Trophoblast cell (in vitro differentiated cells and primary cell): ENCODE results near the gene ILK.

Source experiments
- DNase-seq, 2 donors: peaks; one replicate each; pipeline ENCODE4 v3.0.0-alpha.2; 2016
- H2AFZ ChIP-seq: 2 replicates; pipeline ENCODE4 v1.6.1; 2013; ENCODE audit warnings: low read length, moderate library complexity, mild to moderate bottlenecking; ENCODE audit not compliant: insufficient read depth, poor library complexity
- H2AK5ac ChIP-seq: 2 replicates; pipeline ENCODE4 v1.6.1; 2013; ENCODE audit warnings: mild to moderate bottlenecking, low read length
- H2BK120ac ChIP-seq: 2 replicates; pipeline ENCODE4 v1.6.1; 2013; ENCODE audit warnings: low read length, mild to moderate bottlenecking, moderate library complexity; ENCODE audit not compliant: insufficient read depth, poor library complexity
- H2BK12ac ChIP-seq: 2 replicates; pipeline ENCODE4 v1.6.1; 2013; ENCODE audit warnings: mild to moderate bottlenecking, low read length, moderate library complexity
- H2BK5ac ChIP-seq: 2 replicates; pipeline ENCODE4 v1.6.1; 2013; ENCODE audit warnings: low read length, low read depth, moderate library complexity, mild to moderate bottlenecking; ENCODE audit not compliant: poor library complexity
- H3K14ac ChIP-seq: 2 replicates; pipeline ENCODE4 v1.6.1; 2013; ENCODE audit warnings: mild to moderate bottlenecking, low read length
- H3K18ac ChIP-seq: 2 replicates; pipeline ENCODE4 v1.6.1; 2013; ENCODE audit warnings: mild to moderate bottlenecking, low read length
- H3K23ac ChIP-seq: 2 replicates; pipeline ENCODE4 v1.6.1; 2013; ENCODE audit warnings: low read length
- H3K27ac ChIP-seq: 2 replicates; pipeline ENCODE4 v1.5.1; 2013; ENCODE audit warnings: low read depth, mild to moderate bottlenecking, inconsistent platforms, low read length, moderate library complexity
- H3K27me3 ChIP-seq: 2 replicates; pipeline ENCODE4 v1.6.1; 2013; ENCODE audit warnings: inconsistent platforms, mild to moderate bottlenecking, low read length, moderate library complexity; ENCODE audit not compliant: insufficient read depth
- H3K36me3 ChIP-seq, 2 experiments: 1 replicate in 1 of 2; 2 replicates in 1 of 2; pipeline ENCODE4 v1.6.1; 2013; ENCODE audit warnings: low read length in 2 of 2, mild to moderate bottlenecking in 2 of 2, moderate library complexity in 1 of 2; ENCODE audit not compliant: insufficient read depth in 2 of 2, control insufficient read depth in 1 of 2
- H3K4ac ChIP-seq: 2 replicates; pipeline ENCODE4 v1.6.1; 2013; ENCODE audit warnings: low read depth, mild to moderate bottlenecking, low read length, moderate library complexity
- H3K4me1 ChIP-seq, 2 experiments: 1 replicate in 1 of 2; 2 replicates in 1 of 2; pipeline ENCODE4 v1.6.1; 2013; ENCODE audit warnings: low read length in 2 of 2, mild to moderate bottlenecking in 2 of 2, moderate library complexity in 1 of 2; ENCODE audit not compliant: insufficient read depth in 2 of 2, control insufficient read depth in 1 of 2
- H3K4me2 ChIP-seq: 2 replicates; pipeline ENCODE4 v1.6.1; 2013; ENCODE audit warnings: inconsistent platforms, mild to moderate bottlenecking, low read length, moderate library complexity
- H3K4me3 ChIP-seq: 2 replicates; pipeline ENCODE4 v1.5.1; 2013; ENCODE audit warnings: mild to moderate bottlenecking, low read depth, low read length, inconsistent platforms
- H3K79me1 ChIP-seq: one replicate; pipeline ENCODE4 v1.6.1; 2013; ENCODE audit warnings: low read length
- H3K79me2 ChIP-seq: 2 replicates; pipeline ENCODE4 v1.6.1; 2013; ENCODE audit warnings: low read length, mild to moderate bottlenecking; ENCODE audit not compliant: control insufficient read depth, insufficient read depth, poor library complexity
- H3K9ac ChIP-seq: 2 replicates; pipeline ENCODE4 v1.6.1; 2013; ENCODE audit warnings: mild to moderate bottlenecking, low read length
- H3K9me3 ChIP-seq: 2 replicates; pipeline ENCODE4 v1.6.1; 2013; ENCODE audit warnings: low read depth, mild to moderate bottlenecking, control low read depth, inconsistent platforms, low read length; ENCODE audit not compliant: insufficient read depth
- H4K12ac ChIP-seq: 2 replicates; pipeline ENCODE4 v1.6.1; 2013; ENCODE audit warnings: low read depth, mild to moderate bottlenecking, low read length, moderate library complexity
- H4K8ac ChIP-seq: 2 replicates; pipeline ENCODE4 v1.6.1; 2013; ENCODE audit warnings: low read depth, mild to moderate bottlenecking, low read length, moderate library complexity
- H4K91ac ChIP-seq: one replicate; pipeline ENCODE4 v1.6.1; 2013; ENCODE audit warnings: low read depth, mild to moderate bottlenecking, low read length, moderate library complexity
- WGBS: extraction: QIAGEN DNeasy Blood & Tissue Kit; methylation state at CpG from one replicate; pipeline ENCODE4 v1.1.7; 2013; ENCODE audit warnings: missing lambda C conversion rate; ENCODE audit not compliant: insufficient read length, insufficient coverage; ENCODE audit errors: extremely low coverage; 5-methylcytosine and 5-hydroxymethylcytosine counted together

Gene ILK

GRCh38 chr11:6563667-6564066 is 39.9 kb upstream of the ILK start:
- Histone ChIP-seq H3K9ac (no peak overlapping the region), H3K9me3 (peaks cover 2% of the 10 kb centered on the region), H3K14ac (no peak overlapping the region), H2BK5ac (no peak overlapping the region), H2AK5ac (no peak overlapping the region), H3K27ac (no peak overlapping the region), H3K79me2 (no peaks in the 10 kb centered on the region), H2AFZ (no peak overlapping the region), H3K18ac (no peak overlapping the region), H3K4me2 (no peak overlapping the region), H2BK120ac (no peak overlapping the region), H3K4me3 (no peak overlapping the region), H3K4me1 (peaks cover 3 to 4% of the 10 kb centered on the region in 2 experiments), H3K27me3 (no peaks in the 10 kb centered on the region), H4K91ac (no peak overlapping the region), H4K8ac (no peak overlapping the region), H3K23ac (no peak overlapping the region), H2BK12ac (no peak overlapping the region), H3K36me3 (no peaks in the 10 kb centered on the region), H3K4ac (no peak overlapping the region), H3K79me1 (no peaks in the 10 kb centered on the region), H4K12ac (no peak overlapping the region)
- no peak for DNase-seq
- WGBS: no CpG with 5 or more reads among the region's 10 CpGs

GRCh38 chr11:6565325-6565724 is 38.2 kb upstream of the ILK start:
- no peak overlapping the region for H4K8ac ChIP-seq
- H3K4me2 ChIP-seq: no peak overlapping the region
- peaks cover 2% of the 10 kb centered on the region for H3K9me3 ChIP-seq
- H2BK120ac ChIP-seq: no peak overlapping the region
- DNase-seq: no peak
- no peaks in the 10 kb centered on the region for H3K27me3 ChIP-seq
- no peak overlapping the region for H3K4me3 ChIP-seq
- no peak overlapping the region for H3K4ac ChIP-seq
- H2BK5ac ChIP-seq: no peak overlapping the region
- peaks cover 4 to 5% of the 10 kb centered on the region in 2 experiments for H3K4me1 ChIP-seq
- H2BK12ac ChIP-seq: no peak overlapping the region
- H3K14ac ChIP-seq: no peak overlapping the region
- H3K27ac ChIP-seq: no peak overlapping the region
- no peaks in the 10 kb centered on the region for H3K79me1 ChIP-seq
- H3K23ac ChIP-seq: no peak overlapping the region
- H3K79me2 ChIP-seq: no peaks in the 10 kb centered on the region
- H2AFZ ChIP-seq: no peak overlapping the region
- H3K9ac ChIP-seq: no peak overlapping the region
- H3K18ac ChIP-seq: no peak overlapping the region
- no peaks in the 10 kb centered on the region for H3K36me3 ChIP-seq
- WGBS: no CpG with 5 or more reads among the region's 2 CpGs
- H4K91ac ChIP-seq: no peak overlapping the region
- H4K12ac ChIP-seq: no peak overlapping the region
- H2AK5ac ChIP-seq: no peak overlapping the region

- peaks cover 4 to 5% of the 10 kb centered on the region in 2 experiments for H3K4me1 ChIP-seq
- H3K4ac ChIP-seq: no peak overlapping the region
- no peak overlapping the region for H2BK5ac ChIP-seq
- no peak overlapping the region for H3K27ac ChIP-seq
- H3K79me1 ChIP-seq: no peaks in the 10 kb centered on the region
- H3K14ac ChIP-seq: no peak overlapping the region
- H3K4me2 ChIP-seq: no peak overlapping the region
- no peak overlapping the region for H2AK5ac ChIP-seq
- H3K36me3 ChIP-seq: no peaks in the 10 kb centered on the region
- H2BK12ac ChIP-seq: no peak overlapping the region
- H4K12ac ChIP-seq: no peak overlapping the region
- no peaks in the 10 kb centered on the region for H3K79me2 ChIP-seq
- no peak overlapping the region for H3K9ac ChIP-seq
- DNase-seq: no peak
- H4K8ac ChIP-seq: no peak overlapping the region
- H3K27me3 ChIP-seq: no peaks in the 10 kb centered on the region
- no peak overlapping the region for H2BK120ac ChIP-seq
- H3K9me3 ChIP-seq: peaks cover 5% of the 10 kb centered on the region
- H3K23ac ChIP-seq: no peak overlapping the region
- H3K18ac ChIP-seq: no peak overlapping the region
- no peak overlapping the region for H3K4me3 ChIP-seq
- no peak overlapping the region for H2AFZ ChIP-seq
- H4K91ac ChIP-seq: no peak overlapping the region
- WGBS: no CpG with 5 or more reads among the region's 5 CpGs
Observed at GRCh38 chr11:6565988-6566703, 37.4 kb upstream of the ILK start.

- Histone ChIP-seq H3K36me3 (no peaks in the 10 kb centered on the region), H3K79me1 (no peaks in the 10 kb centered on the region), H4K12ac (no peak overlapping the region), H3K4me3 (no peak overlapping the region), H3K4me1 (peaks cover 4 to 5% of the 10 kb centered on the region in 2 experiments), H3K18ac (no peak overlapping the region), H3K9me3 (peaks cover 5% of the 10 kb centered on the region), H2BK120ac (no peak overlapping the region), H2AK5ac (no peak overlapping the region), H3K27ac (no peak overlapping the region), H2BK5ac (no peak overlapping the region), H2BK12ac (no peak overlapping the region), H3K9ac (no peak overlapping the region), H3K79me2 (no peaks in the 10 kb centered on the region), H4K91ac (no peak overlapping the region), H3K4me2 (no peak overlapping the region), H3K14ac (no peak overlapping the region), H2AFZ (no peak overlapping the region), H3K23ac (no peak overlapping the region), H3K27me3 (no peaks in the 10 kb centered on the region), H4K8ac (no peak overlapping the region), H3K4ac (no peak overlapping the region)
- WGBS: no CpG with 5 or more reads among the region's 13 CpGs
- DNase-seq: no peak
Observed at GRCh38 chr11:6566704-6567370, 36.7 kb upstream of the ILK start.
